ENCODE data around the gene NEDD4L.

DNA sequence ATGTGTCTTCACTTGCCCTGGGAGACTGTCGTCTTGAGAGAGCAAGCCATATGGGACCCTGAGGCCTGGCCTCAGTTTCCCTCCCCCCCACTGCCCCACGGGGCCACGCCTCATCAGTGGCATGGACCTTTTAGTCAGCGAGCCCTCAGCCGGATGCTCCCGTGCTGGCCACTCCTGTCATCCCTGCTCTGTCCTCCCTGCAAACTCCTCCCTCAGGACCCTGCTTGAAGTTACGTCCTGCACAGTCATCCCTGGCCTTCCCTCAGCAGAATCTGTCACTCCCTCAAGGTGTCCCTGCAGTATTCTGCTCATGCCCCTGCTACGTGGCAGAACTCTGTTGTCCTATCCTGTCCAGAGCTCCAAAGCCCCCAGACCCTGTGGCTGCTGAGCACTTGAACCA lies 265.1 kb downstream of the NEDD4L start:
- no peak for TF ChIP-seq GABPA (IDR thresholded peaks at IDR 0.05 in 1 of 2, conservative IDR thresholded peaks at IDR 0.05 in 1 of 2)
- TF ChIP-seq, protein P1, sequence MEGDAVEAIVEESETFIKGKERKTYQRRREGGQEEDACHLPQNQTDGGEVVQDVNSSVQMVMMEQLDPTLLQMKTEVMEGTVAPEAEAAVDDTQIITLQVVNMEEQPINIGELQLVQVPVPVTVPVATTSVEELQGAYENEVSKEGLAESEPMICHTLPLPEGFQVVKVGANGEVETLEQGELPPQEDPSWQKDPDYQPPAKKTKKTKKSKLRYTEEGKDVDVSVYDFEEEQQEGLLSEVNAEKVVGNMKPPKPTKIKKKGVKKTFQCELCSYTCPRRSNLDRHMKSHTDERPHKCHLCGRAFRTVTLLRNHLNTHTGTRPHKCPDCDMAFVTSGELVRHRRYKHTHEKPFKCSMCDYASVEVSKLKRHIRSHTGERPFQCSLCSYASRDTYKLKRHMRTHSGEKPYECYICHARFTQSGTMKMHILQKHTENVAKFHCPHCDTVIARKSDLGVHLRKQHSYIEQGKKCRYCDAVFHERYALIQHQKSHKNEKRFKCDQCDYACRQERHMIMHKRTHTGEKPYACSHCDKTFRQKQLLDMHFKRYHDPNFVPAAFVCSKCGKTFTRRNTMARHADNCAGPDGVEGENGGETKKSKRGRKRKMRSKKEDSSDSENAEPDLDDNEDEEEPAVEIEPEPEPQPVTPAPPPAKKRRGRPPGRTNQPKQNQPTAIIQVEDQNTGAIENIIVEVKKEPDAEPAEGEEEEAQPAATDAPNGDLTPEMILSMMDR (IDR thresholded peaks at IDR 0.05; ENCODE audit: low read depth, low read length, missing input control): no peak

All from liver (tissue), 3 donors.